Suppressor macrophage treated with lipopolysaccharide for 4 hours (primary cell): Measurements from ENCODE around the gene KRTAP10-4.

Experiments used
- DNase-seq: peaks from one replicate; pipeline ENCODE4 v3.0.0-alpha.2; 2020

KRTAP10-4 gene

DNA sequence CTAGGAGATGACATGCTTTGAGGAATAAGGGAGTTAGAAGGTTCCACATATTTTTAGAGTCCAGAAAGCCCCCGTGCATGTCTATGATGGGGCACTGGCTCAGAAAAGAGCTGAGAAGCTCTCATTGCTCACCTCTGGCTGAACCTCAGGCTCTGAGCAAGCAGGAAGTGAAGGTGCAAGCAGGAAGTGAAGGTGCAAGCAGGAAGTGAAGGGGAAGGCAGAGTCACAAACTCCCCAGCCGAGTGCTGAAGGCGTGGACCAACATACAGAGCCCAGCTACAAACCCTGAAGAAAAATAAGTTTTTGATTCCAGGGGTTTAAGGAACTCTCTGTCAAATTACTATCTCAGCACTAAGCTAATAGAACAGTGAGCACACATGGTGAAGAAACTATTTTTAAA lies 45.4 kb downstream of the KRTAP10-4 start:
- DNase-seq: no peak

DNA sequence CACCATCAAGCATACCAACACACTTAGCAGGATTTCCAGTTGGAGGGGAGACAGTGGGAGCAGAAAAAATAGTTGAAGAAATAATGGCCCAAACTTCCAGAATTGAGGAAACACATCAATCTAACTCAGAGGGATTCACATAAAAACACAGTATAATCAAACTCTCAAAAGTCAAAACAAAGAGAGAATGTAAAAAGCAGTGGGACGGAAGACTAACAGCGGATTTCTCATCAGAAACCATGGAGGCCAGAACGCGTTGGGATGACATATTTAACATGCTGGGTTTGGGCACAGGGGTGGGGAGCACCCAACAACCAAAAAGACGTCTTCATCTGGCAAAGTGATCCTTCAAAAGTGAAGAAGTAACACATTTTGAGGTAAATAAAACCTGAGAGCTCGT lies 46.4 kb downstream of the KRTAP10-4 start:
- DNase-seq: no peak

GRCh38 chr21:44623575-44623974 lies 50.0 kb downstream of the KRTAP10-4 start:
- DNase-seq: no peak
